HG03196 (cell line): Measurements from ENCODE around the gene MEMO1.
"Not testable (repeated sequence)": the region's sequence is repeated elsewhere in the genome, so short reads cannot be mapped to it uniquely, and the experiment has no call there.

Source experiments
- ATAC-seq: cut with Tn5 transposase; IDR thresholded peaks from one replicate; pipeline ENCODE4 v1.9.1; 2021; ENCODE audit not compliant: unreplicated experiment

MEMO1 gene

DNA sequence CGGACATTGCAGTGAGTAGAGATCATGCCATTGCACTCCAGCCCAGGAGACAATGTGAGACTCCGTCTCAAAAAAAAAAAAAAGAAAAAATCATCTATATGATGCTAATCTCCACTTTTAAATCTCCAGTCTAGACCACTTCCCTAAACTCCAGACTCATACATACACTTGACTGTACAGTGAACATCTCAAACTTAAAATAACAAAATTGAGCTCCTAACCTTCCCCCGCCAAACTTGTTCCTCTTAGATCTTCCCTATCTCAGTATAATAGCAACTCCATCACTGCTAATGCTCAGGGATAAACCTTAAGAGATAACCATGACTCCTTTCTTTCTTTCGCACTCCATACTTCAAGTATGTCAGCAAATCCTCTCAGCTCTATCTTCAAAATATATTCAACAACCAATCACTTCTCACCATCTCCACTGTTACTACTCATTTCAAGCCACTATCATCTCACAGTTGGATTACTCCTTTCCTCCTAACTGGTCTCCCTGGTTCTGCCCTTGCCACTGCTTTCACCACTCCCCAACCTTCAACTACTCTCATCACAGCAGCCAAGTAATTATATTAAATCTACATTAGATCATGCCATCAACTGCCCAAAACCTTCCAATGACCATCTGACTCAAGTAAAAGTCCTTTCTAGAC lies 12.0 kb downstream of the MEMO1 start:
- ATAC-seq, result no peak

GRCh38 chr2:31997653-31998052 lies 13.2 kb downstream of the MEMO1 start:
- ATAC-seq, result no peak

GRCh38 chr2:31996571-31997150 lies 14.1 kb downstream of the MEMO1 start:
- ATAC-seq, result no peak

DNA sequence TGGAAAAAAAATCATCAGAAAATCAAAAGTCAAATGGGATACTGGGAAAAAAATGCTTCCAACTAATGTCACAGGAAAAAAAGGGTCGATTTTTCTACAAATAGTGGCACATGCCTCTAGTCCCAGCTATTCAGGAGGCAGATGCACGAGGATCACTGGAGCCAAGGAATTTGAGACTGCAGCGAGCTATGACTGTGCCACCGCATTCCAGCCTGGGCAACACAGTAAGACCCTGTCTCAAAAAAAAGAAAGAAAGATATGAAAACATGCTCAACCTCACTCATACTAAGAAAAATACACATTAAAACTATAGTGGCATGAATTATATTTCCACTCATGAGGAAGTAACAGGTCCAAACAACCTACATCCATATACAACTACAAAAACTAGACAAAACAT lies 17.9 kb downstream of the MEMO1 start:
- no peak for ATAC-seq

DNA sequence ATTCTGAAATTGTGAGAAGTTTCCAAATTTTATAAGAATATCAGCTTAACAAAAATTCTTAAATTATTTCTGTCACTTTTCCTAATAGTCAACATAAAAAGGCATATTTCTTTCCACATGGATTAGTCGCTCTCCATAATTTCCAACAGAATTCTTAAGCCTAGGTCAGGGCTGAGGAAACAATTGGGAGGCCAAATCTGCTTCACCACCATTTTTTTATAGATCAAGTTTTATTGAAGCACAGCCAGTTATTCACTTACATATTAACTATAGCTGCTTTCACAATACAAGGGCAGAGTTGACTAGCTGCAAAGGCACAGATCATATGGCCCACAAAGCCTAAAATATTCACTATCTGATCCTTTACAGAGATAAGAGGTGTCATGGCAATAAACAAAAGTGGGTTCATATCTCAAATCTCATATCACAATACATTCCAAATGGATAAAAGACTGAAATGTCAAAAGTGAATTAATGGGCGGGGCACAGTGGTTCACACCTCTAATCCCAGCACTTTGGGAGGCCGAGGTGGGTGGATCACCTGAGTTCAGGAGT lies 18.7 kb downstream of the MEMO1 start:
- ATAC-seq, result no peak

DNA sequence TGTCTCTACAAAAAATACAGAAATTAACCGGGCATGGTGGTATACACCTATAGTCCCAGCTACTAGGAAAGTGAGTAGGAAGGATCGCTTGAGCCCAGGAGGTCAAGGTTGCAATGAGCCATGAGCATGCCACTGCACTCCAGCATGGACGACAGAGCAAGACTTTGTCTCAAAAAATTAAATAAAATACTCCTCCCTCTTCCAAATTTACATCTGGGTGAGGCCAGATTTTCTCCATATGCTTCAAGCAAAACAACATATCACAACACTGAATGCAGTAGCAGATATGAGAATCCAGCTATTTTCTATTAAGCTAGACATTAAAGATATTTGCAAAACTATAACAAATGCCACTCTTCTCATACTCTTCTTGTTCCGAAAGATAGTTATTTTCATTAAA lies 20.9 kb downstream of the MEMO1 start:
- ATAC-seq, result no peak

- no peak for ATAC-seq
Measured at GRCh38 chr2:31987454-31988220, 23.2 kb downstream of the MEMO1 start.

DNA sequence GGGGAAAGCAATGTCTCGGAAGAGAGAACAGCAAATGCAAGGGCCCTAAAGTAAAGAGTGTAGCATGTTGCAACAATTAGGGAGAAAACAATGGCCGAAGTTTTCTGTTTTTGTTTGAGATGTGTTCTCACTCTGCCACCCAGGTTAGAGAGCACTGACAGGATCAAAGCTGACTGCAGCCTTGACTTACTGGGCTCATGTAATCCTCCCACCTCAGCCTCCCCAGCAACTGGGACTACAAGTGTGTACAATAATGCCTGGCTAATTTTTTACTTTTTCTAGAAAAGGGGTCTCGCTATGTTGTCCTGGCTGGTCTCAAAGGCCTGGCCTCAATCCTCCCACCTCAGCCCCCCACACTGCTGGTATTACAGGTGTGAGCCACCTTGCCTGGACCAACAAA lies 23.9 kb downstream of the MEMO1 start:
- no peak for ATAC-seq

GRCh38 chr2:31983762-31984467 lies 26.9 kb downstream of the MEMO1 start:
- ATAC-seq, result no peak

GRCh38 chr2:31980674-31981356 lies 30.0 kb downstream of the MEMO1 start:
- ATAC-seq, result peak; percentile 93

DNA sequence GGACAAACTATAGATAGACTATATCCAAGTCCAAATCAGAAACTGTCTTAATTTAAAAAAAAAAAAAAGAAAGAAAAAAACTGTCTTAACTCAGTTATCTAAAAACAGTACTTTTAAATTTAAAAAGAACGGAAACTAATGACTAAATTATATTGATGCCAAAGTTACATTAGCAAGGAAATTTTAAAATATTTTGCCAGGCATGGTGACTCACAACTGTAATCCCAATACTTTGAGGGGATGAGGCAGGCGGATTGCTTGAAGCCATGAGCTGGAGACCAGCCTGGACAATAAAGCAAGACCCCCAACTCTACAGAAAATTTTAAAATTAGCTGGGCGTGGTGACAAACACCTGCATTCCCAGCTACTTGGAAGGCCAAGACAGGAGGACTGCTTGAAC lies 30.9 kb downstream of the MEMO1 start:
- ATAC-seq, result no peak

DNA sequence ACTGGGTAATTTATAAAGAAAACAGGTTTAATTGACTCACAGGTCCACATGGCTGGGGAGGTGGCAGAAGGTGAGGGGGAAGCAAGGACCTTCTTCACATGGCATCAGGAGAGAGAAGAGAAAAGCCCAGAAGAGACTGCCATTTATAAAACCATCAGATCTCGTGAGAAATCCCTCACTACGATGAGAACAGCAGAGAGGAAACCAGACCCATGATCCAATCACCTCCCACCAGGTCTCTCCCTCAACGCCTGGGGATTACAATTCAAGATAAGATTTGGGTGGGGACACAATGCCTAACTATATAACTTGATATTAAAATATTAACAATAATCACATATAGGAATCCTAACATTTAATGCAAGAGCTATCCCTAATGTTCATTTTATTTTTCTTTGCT lies 31.8 kb downstream of the MEMO1 start:
- no peak for ATAC-seq

DNA sequence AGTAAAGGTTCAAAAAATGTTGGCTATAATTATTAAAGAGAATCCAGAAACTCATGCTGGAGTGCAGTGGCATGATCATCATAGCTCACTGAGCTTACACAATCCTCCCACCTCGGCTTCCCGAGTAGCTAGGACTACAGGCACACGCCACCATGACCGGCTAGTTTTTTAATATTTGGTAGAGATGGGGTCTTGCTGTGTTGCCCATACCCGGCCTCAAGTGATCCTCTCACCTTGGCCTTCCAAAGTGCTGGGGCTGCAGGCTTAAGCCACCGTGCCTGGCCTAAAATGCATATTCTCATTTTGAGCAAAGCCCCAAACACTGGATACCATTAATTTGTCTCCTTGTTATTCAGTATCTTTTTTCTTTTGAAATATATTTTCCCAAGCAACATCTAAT lies 32.4 kb downstream of the MEMO1 start:
- no peak for ATAC-seq

- ATAC-seq, result no peak
Measured at GRCh38 chr2:31973665-31974064, 37.1 kb downstream of the MEMO1 start.

DNA sequence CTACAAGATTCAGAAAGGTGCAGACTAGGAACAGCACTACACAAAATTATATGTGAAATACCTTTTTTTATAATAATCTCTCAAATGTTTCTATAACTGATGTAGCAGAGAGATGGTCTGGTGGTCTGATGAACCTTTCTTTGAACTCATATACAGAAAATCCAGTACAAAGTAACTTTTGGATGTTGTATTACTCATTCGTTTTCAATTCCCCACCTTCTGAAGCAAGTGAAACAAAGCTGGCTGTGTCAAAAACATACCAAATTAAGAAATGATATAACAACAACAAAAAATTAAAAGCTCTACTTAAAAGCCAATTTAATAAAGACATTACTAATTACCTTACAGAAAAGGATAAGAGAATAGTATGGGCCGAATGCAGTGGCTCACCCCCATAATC lies 38.7 kb downstream of the MEMO1 start:
- ATAC-seq, result no peak

GRCh38 chr2:31969178-31969577 lies 41.6 kb downstream of the MEMO1 start:
- ATAC-seq, result no peak

DNA sequence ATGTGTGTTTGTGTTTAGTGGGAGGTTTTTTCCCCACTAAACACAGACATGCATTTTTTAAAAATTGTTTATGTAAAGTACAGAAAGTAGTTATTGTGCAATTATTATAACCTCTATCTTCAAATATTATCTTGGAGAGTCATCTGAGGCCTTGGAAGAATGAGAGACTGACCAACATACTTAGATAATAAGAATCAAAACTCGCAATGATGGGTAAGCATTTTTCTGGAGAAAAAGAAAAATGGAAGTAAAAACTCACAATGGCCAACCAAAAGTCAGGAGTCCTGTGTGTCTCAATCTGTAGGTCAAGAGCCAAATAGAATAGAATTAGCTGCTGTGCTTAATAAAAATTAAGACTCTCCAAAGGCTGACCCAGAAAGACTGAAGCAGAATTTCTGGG lies 43.0 kb downstream of the MEMO1 start:
- no peak for ATAC-seq

DNA sequence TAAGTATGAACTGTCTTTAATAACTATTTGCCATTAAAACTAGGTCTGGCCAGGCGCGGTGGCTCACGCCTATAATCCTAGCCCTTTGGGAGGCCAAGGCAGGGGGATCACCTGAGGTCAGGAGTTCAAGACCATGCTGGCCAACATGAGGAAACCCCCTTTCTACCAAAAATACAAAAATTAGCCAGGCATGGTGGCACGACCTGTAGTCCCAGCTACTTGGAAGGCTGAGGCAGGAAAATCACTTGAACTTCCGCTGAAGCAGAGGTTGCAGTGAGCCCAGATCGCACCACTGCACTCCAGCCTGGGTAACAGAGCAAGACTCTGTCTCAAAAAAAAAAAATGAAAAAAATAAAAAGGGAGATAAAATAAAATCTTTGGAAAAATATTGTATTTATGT lies 44.4 kb downstream of the MEMO1 start:
- ATAC-seq, result not testable (repeated sequence)

- ATAC-seq, result no peak
Measured at GRCh38 chr2:31965094-31965493, 45.7 kb downstream of the MEMO1 start.

DNA sequence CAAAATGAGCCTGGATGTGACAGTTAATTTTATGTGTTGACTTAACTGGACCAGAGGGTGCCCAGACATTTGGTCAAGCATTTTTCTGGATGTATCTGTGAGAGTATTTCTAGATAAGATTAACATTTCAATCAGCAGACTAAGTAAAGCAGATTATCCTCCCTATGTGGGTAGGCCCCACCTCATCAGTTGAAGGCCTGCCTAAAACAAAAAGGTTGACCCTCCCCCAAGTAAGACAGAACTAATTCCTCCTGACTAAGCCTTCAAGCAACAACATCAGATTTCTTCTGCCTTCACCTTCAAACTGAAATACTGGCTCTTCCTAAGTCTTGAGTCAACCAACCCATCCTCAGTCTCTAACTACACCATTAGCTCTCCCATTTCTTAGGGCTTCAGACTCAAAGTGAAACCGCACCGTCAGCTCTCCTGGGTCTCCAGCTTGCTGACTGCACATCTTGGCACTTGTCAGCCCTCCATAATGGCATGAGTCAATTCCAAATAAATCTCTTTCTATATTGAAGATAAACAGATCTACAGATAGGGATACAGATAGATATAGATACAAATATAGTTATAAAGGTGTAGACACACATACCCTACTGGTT lies 47.9 kb downstream of the MEMO1 start:
- ATAC-seq, result no peak
